Measurements from ENCODE around the gene UBE3D. TPM values are rescaled to one million over a fixed set of nuclear protein-coding genes. Genes with fewer than 3 reads are reported as not detected.

The UBE3D gene
- 3.7 and 4.3 TPM in 2 replicates for polyA plus RNA-seq (2013)

- Histone ChIP-seq H3K4ac (ENCODE audit: low read depth, low read length) (peak within 1 kb of the TSS; percentile 70), H4K8ac (ENCODE audit: low read depth, low read length) (peak within 1 kb of the TSS; percentile 97), H2AK5ac (ENCODE audit: low read length) (no peak within 1 kb of the TSS), H3K9ac (ENCODE audit: low read length) (peak within 1 kb of the TSS; percentile 74), H2BK120ac (ENCODE audit: insufficient read depth, low read length, poor library complexity) (peak within 1 kb of the TSS; percentile 30), H3K9me3 (ENCODE audit: insufficient read depth, low read depth, low read length) (no peaks in the 10 kb centered on the region), H3K27me3 (ENCODE audit: insufficient read depth, low read length) (no peaks in the 10 kb centered on the region), H3K4me2 (ENCODE audit: low read length) (peak within 1 kb of the TSS; percentile 93), H3K4me3 (ENCODE audit: low read depth, low read length) (peak within 1 kb of the TSS; percentile 83), H3K27ac (ENCODE audit: low read depth, low read length) (peak within 1 kb of the TSS; percentile 10), H4K91ac (ENCODE audit: low read depth, low read length) (peak within 1 kb of the TSS; percentile 61), H3K79me1 (ENCODE audit: low read length) (peaks cover 6% of the 10 kb centered on the region), H3K4me1 (ENCODE audit: control insufficient read depth in 1 of 2, insufficient read depth in 2 of 2, low read length in 2 of 2) (peaks cover 2% of the 10 kb centered on the region in 2 experiments), H3K23ac (ENCODE audit: low read length) (no peak within 1 kb of the TSS), H3K36me3 (ENCODE audit: control insufficient read depth in 1 of 2, insufficient read depth in 2 of 2, low read length in 2 of 2) (no peaks in the 10 kb centered on the region), H3K14ac (ENCODE audit: low read length) (peak within 1 kb of the TSS; percentile 80), H2BK5ac (ENCODE audit: low read depth, low read length, poor library complexity) (no peak within 1 kb of the TSS), H3K79me2 (ENCODE audit: control insufficient read depth, insufficient read depth, low read length, poor library complexity) (peaks cover 3% of the 10 kb centered on the region), H2BK12ac (ENCODE audit: low read length) (no peak within 1 kb of the TSS), H3K18ac (ENCODE audit: low read length) (peak within 1 kb of the TSS; percentile 75), H4K12ac (ENCODE audit: low read depth, low read length) (peak within 1 kb of the TSS; percentile 88), H2AFZ (ENCODE audit: insufficient read depth, low read length, poor library complexity) (peak within 1 kb of the TSS; percentile 85)
- no CpG with 5 or more reads among the region's 48 CpGs for WGBS (ENCODE audit: extremely low coverage, insufficient coverage, insufficient read length)
- DNase-seq: peak; percentile 85 to 95
Observed at GRCh38 chr6:83065511-83066192, at the start of gene UBE3D. UBE3D (minus strand) TSS chr6:83065841; CDS start chr6:83065718, 123 bp downstream.

- Histone ChIP-seq H4K12ac (ENCODE audit: low read depth, low read length) (no peak overlapping the region), H4K91ac (ENCODE audit: low read depth, low read length) (no peak overlapping the region), H2AFZ (ENCODE audit: insufficient read depth, low read length, poor library complexity) (no peak overlapping the region), H2BK12ac (ENCODE audit: low read length) (no peak overlapping the region), H3K79me1 (ENCODE audit: low read length) (no peaks in the 10 kb centered on the region), H3K27ac (ENCODE audit: low read depth, low read length) (no peak overlapping the region), H3K14ac (ENCODE audit: low read length) (no peak overlapping the region), H2BK120ac (ENCODE audit: insufficient read depth, low read length, poor library complexity) (no peak overlapping the region), H3K9me3 (ENCODE audit: insufficient read depth, low read depth, low read length) (no peaks in the 10 kb centered on the region), H3K4ac (ENCODE audit: low read depth, low read length) (no peak overlapping the region), H2AK5ac (ENCODE audit: low read length) (no peak overlapping the region), H3K36me3 (ENCODE audit: control insufficient read depth in 1 of 2, insufficient read depth in 2 of 2, low read length in 2 of 2) (peaks cover 0 to 3% of the 10 kb centered on the region in 2 experiments), H2BK5ac (ENCODE audit: low read depth, low read length, poor library complexity) (no peak overlapping the region), H3K27me3 (ENCODE audit: insufficient read depth, low read length) (no peaks in the 10 kb centered on the region), H3K23ac (ENCODE audit: low read length) (no peak overlapping the region), H3K4me1 (ENCODE audit: control insufficient read depth in 1 of 2, insufficient read depth in 2 of 2, low read length in 2 of 2) (no peaks in the 10 kb centered on the region), H3K9ac (ENCODE audit: low read length) (no peak overlapping the region), H3K4me2 (ENCODE audit: low read length) (no peak overlapping the region), H3K79me2 (ENCODE audit: control insufficient read depth, insufficient read depth, low read length, poor library complexity) (no peaks in the 10 kb centered on the region), H3K18ac (ENCODE audit: low read length) (no peak overlapping the region), H3K4me3 (ENCODE audit: low read depth, low read length) (no peak overlapping the region), H4K8ac (ENCODE audit: low read depth, low read length) (no peak overlapping the region)
- no CpG with 5 or more reads among the region's 1 CpG for WGBS (ENCODE audit: extremely low coverage, insufficient coverage, insufficient read length)
- no peak for DNase-seq
Observed at GRCh38 chr6:83114164-83114563, 48.5 kb upstream of the UBE3D start.

GRCh38 chr6:83113258-83113657, 47.6 kb upstream of the UBE3D start:
- Histone ChIP-seq H2BK5ac (ENCODE audit: low read depth, low read length, poor library complexity) (no peak overlapping the region), H3K9me3 (ENCODE audit: insufficient read depth, low read depth, low read length) (no peaks in the 10 kb centered on the region), H2BK12ac (ENCODE audit: low read length) (no peak overlapping the region), H2BK120ac (ENCODE audit: insufficient read depth, low read length, poor library complexity) (no peak overlapping the region), H3K79me2 (ENCODE audit: control insufficient read depth, insufficient read depth, low read length, poor library complexity) (no peaks in the 10 kb centered on the region), H3K27ac (ENCODE audit: low read depth, low read length) (no peak overlapping the region), H3K4me2 (ENCODE audit: low read length) (no peak overlapping the region), H3K36me3 (ENCODE audit: control insufficient read depth in 1 of 2, insufficient read depth in 2 of 2, low read length in 2 of 2) (peaks cover 0 to 3% of the 10 kb centered on the region in 2 experiments), H4K12ac (ENCODE audit: low read depth, low read length) (no peak overlapping the region), H2AFZ (ENCODE audit: insufficient read depth, low read length, poor library complexity) (no peak overlapping the region), H3K4me1 (ENCODE audit: control insufficient read depth in 1 of 2, insufficient read depth in 2 of 2, low read length in 2 of 2) (no peaks in the 10 kb centered on the region), H3K14ac (ENCODE audit: low read length) (no peak overlapping the region), H4K8ac (ENCODE audit: low read depth, low read length) (no peak overlapping the region), H3K18ac (ENCODE audit: low read length) (no peak overlapping the region), H3K27me3 (ENCODE audit: insufficient read depth, low read length) (no peaks in the 10 kb centered on the region), H3K23ac (ENCODE audit: low read length) (no peak overlapping the region), H4K91ac (ENCODE audit: low read depth, low read length) (no peak overlapping the region), H2AK5ac (ENCODE audit: low read length) (no peak overlapping the region), H3K79me1 (ENCODE audit: low read length) (no peaks in the 10 kb centered on the region), H3K9ac (ENCODE audit: low read length) (no peak overlapping the region), H3K4ac (ENCODE audit: low read depth, low read length) (no peak overlapping the region), H3K4me3 (ENCODE audit: low read depth, low read length) (no peak overlapping the region)
- no CpG with 5 or more reads among the region's 4 CpGs for WGBS (ENCODE audit: extremely low coverage, insufficient coverage, insufficient read length)
- DNase-seq: peak in 1 of 2 donors; percentile 35

- Histone ChIP-seq H2BK5ac (ENCODE audit: low read depth, low read length, poor library complexity) (no peak overlapping the region), H4K91ac (ENCODE audit: low read depth, low read length) (no peak overlapping the region)
Observed at GRCh38 chr6:83108378-83108777, 42.7 kb upstream of the UBE3D start.

More at GRCh38 chr6:83108378-83108777, 42.7 kb upstream of the UBE3D start:
- Histone ChIP-seq H3K4me1 (ENCODE audit: control insufficient read depth in 1 of 2, insufficient read depth in 2 of 2, low read length in 2 of 2) (no peaks in the 10 kb centered on the region), H2BK12ac (ENCODE audit: low read length) (no peak overlapping the region), H3K36me3 (ENCODE audit: control insufficient read depth in 1 of 2, insufficient read depth in 2 of 2, low read length in 2 of 2) (peaks cover 0 to 3% of the 10 kb centered on the region in 2 experiments), H3K27ac (ENCODE audit: low read depth, low read length) (no peak overlapping the region), H4K12ac (ENCODE audit: low read depth, low read length) (no peak overlapping the region), H3K23ac (ENCODE audit: low read length) (no peak overlapping the region), H4K8ac (ENCODE audit: low read depth, low read length) (no peak overlapping the region), H2AK5ac (ENCODE audit: low read length) (no peak overlapping the region), H2BK120ac (ENCODE audit: insufficient read depth, low read length, poor library complexity) (no peak overlapping the region), H3K79me2 (ENCODE audit: control insufficient read depth, insufficient read depth, low read length, poor library complexity) (no peaks in the 10 kb centered on the region), H3K4ac (ENCODE audit: low read depth, low read length) (no peak overlapping the region), H3K4me2 (ENCODE audit: low read length) (no peak overlapping the region), H2AFZ (ENCODE audit: insufficient read depth, low read length, poor library complexity) (no peak overlapping the region), H3K14ac (ENCODE audit: low read length) (no peak overlapping the region), H3K4me3 (ENCODE audit: low read depth, low read length) (no peak overlapping the region), H3K9ac (ENCODE audit: low read length) (no peak overlapping the region), H3K18ac (ENCODE audit: low read length) (no peak overlapping the region), H3K9me3 (ENCODE audit: insufficient read depth, low read depth, low read length) (no peaks in the 10 kb centered on the region), H3K79me1 (ENCODE audit: low read length) (no peaks in the 10 kb centered on the region), H3K27me3 (ENCODE audit: insufficient read depth, low read length) (no peaks in the 10 kb centered on the region)
- no peak for DNase-seq
- WGBS (ENCODE audit: extremely low coverage, insufficient coverage, insufficient read length): no CpG with 5 or more reads among the region's 1 CpG

All from trophoblast cell (in vitro differentiated cells and primary cell).